Mesendoderm (in vitro differentiated cells): ENCODE measurements around the gene RASA4B.

Experiments
- DNase-seq: peaks from one replicate; pipeline ENCODE4 v3.0.0; 2013
- H2AK5ac ChIP-seq: 2 replicates; pipeline ENCODE4 v1.6.1; 2013; ENCODE audit warnings: low read length, inconsistent platforms
- H2BK120ac ChIP-seq: 2 replicates; pipeline ENCODE4 v1.6.1; 2013; ENCODE audit warnings: low read depth, mild to moderate bottlenecking, low read length, moderate library complexity, mixed read lengths
- H2BK15ac ChIP-seq: replicated peaks from 2 replicates; pipeline ENCODE4 v1.6.1; 2013; ENCODE audit warnings: low read depth, mild to moderate bottlenecking, moderate library complexity
- H2BK5ac ChIP-seq: 2 replicates; pipeline ENCODE4 v1.6.1; 2013; ENCODE audit warnings: low read length, inconsistent platforms
- H3K18ac ChIP-seq: 2 replicates; pipeline ENCODE4 v1.6.1; 2013; ENCODE audit warnings: mild to moderate bottlenecking, low read length, mixed read lengths
- H3K23ac ChIP-seq: one replicate; pipeline ENCODE4 v1.6.1; 2013; ENCODE audit warnings: low read length
- H3K27ac ChIP-seq: 2 replicates; pipeline ENCODE4 v1.5.1; 2013; ENCODE audit warnings: low read depth, mild to moderate bottlenecking, inconsistent platforms, low read length, moderate library complexity
- H3K27me3 ChIP-seq: 2 replicates; pipeline ENCODE4 v1.6.1; 2013; ENCODE audit warnings: low read length, control low read depth, mild to moderate bottlenecking, inconsistent platforms; ENCODE audit not compliant: insufficient read depth, poor library complexity
- H3K36me3 ChIP-seq: 2 replicates; pipeline ENCODE4 v1.6.1; 2013; ENCODE audit warnings: low read length, inconsistent platforms; ENCODE audit not compliant: control insufficient read depth, insufficient read depth
- H3K4ac ChIP-seq: one replicate; pipeline ENCODE4 v1.6.1; 2013; ENCODE audit warnings: low read depth, mild to moderate bottlenecking, low read length, moderate library complexity
- H3K4me1 ChIP-seq: 2 replicates; pipeline ENCODE4 v1.6.1; 2013; ENCODE audit warnings: low read depth, low read length, inconsistent platforms; ENCODE audit not compliant: control insufficient read depth
- H3K4me2 ChIP-seq: 2 replicates; pipeline ENCODE4 v1.6.1; 2013; ENCODE audit warnings: low read length
- H3K4me3 ChIP-seq: 2 replicates; pipeline ENCODE4 v1.5.1; 2013; ENCODE audit warnings: mild to moderate bottlenecking, low read length
- H3K56ac ChIP-seq: one replicate; pipeline ENCODE4 v1.6.1; 2013; ENCODE audit warnings: low read length
- H3K79me1 ChIP-seq: 2 replicates; pipeline ENCODE4 v1.6.1; 2013; ENCODE audit warnings: low read length, inconsistent platforms
- H3K79me2 ChIP-seq: 2 replicates; pipeline ENCODE4 v1.6.1; 2013; ENCODE audit warnings: mild to moderate bottlenecking, low read length; ENCODE audit not compliant: control insufficient read depth, insufficient read depth
- H3K9ac ChIP-seq: 2 replicates; pipeline ENCODE4 v1.6.1; 2013; ENCODE audit warnings: low read length, inconsistent platforms
- H4K5ac ChIP-seq: one replicate; pipeline ENCODE4 v1.6.1; 2013; ENCODE audit warnings: low read length
- H4K8ac ChIP-seq: one replicate; pipeline ENCODE4 v1.6.1; 2013; ENCODE audit warnings: low read depth, mild to moderate bottlenecking, control low read depth, low read length, moderate library complexity
- WGBS: extraction: QIAGEN DNeasy Blood & Tissue Kit; methylation state at CpG from one replicate; pipeline ENCODE4 v1.1.7; 2013; ENCODE audit warnings: low lambda C conversion rate, missing lambda C conversion rate; ENCODE audit not compliant: insufficient coverage; ENCODE audit errors: extremely low coverage; 5-methylcytosine and 5-hydroxymethylcytosine counted together

The RASA4B gene

GRCh38 chr7:102469351-102469971 is 48.1 kb downstream of the RASA4B start:
- Histone ChIP-seq H3K4me3 (no peak overlapping the region), H3K18ac (no peak overlapping the region)
- WGBS: no CpG with 5 or more reads among the region's 24 CpGs

GRCh38 chr7:102468478-102469350 is 48.9 kb downstream of the RASA4B start:
- H2BK15ac ChIP-seq: no peak overlapping the region
- peaks cover 5% of the 10 kb centered on the region for H3K79me2 ChIP-seq
- H3K36me3 ChIP-seq: peaks cover 5% of the 10 kb centered on the region
- H3K4ac ChIP-seq: no peak overlapping the region
- H3K4me2 ChIP-seq: no peak overlapping the region
- WGBS: no CpG with 5 or more reads among the region's 40 CpGs
- peaks cover 9% of the 10 kb centered on the region for H3K79me1 ChIP-seq
- no peak overlapping the region for H3K4me3 ChIP-seq
- no peaks in the 10 kb centered on the region for H3K4me1 ChIP-seq
- no peak overlapping the region for H3K23ac ChIP-seq
- H3K27me3 ChIP-seq: no peaks in the 10 kb centered on the region
- no peak overlapping the region for H4K8ac ChIP-seq
- no peak overlapping the region for H3K18ac ChIP-seq
- no peak for DNase-seq
- no peak overlapping the region for H3K27ac ChIP-seq
- no peak overlapping the region for H4K5ac ChIP-seq
- H2BK120ac ChIP-seq: no peak overlapping the region
- H3K56ac ChIP-seq: no peak overlapping the region
- H2AK5ac ChIP-seq: no peak overlapping the region
- H3K9ac ChIP-seq: no peak overlapping the region
- H2BK5ac ChIP-seq: no peak overlapping the region

More at GRCh38 chr7:102469351-102469971, 48.1 kb downstream of the RASA4B start:
- Histone ChIP-seq H3K79me2 (no peaks in the 10 kb centered on the region), H3K79me1 (peaks cover 3% of the 10 kb centered on the region), H3K4me1 (no peaks in the 10 kb centered on the region), H2BK5ac (no peak overlapping the region), H3K4ac (no peak overlapping the region), H3K23ac (no peak overlapping the region), H3K9ac (no peak overlapping the region), H2AK5ac (no peak overlapping the region), H2BK120ac (no peak overlapping the region), H3K27ac (no peak overlapping the region), H3K36me3 (peaks cover 5% of the 10 kb centered on the region), H3K4me2 (no peak overlapping the region), H3K27me3 (no peaks in the 10 kb centered on the region), H2BK15ac (no peak overlapping the region), H4K8ac (no peak overlapping the region), H4K5ac (no peak overlapping the region), H3K56ac (no peak overlapping the region)
- DNase-seq: no peak

- Histone ChIP-seq H4K8ac (no peak overlapping the region), H3K27ac (no peak overlapping the region), H2BK120ac (no peak overlapping the region), H3K4me2 (no peak overlapping the region), H3K79me2 (peaks cover 5% of the 10 kb centered on the region), H2BK5ac (no peak overlapping the region), H2BK15ac (no peak overlapping the region), H3K36me3 (peaks cover 5% of the 10 kb centered on the region), H3K9ac (no peak overlapping the region), H4K5ac (no peak overlapping the region), H3K56ac (no peak overlapping the region), H3K79me1 (peaks cover 12% of the 10 kb centered on the region), H3K18ac (no peak overlapping the region), H3K23ac (no peak overlapping the region), H3K4me3 (no peak overlapping the region), H3K4ac (no peak overlapping the region), H3K27me3 (no peaks in the 10 kb centered on the region), H3K4me1 (no peaks in the 10 kb centered on the region), H2AK5ac (no peak overlapping the region)
- WGBS: no CpG with 5 or more reads among the region's 24 CpGs
- DNase-seq: no peak
These were observed 49.7 kb downstream of the RASA4B start for GRCh38 chr7:102467581-102468477.

GRCh38 chr7:102466097-102466496 is 51.5 kb downstream of the RASA4B start:
- no peak overlapping the region for H3K27ac ChIP-seq
- no peak overlapping the region for H3K23ac ChIP-seq
- H3K56ac ChIP-seq: peak overlapping the region; percentile 1
- H2BK15ac ChIP-seq: no peak overlapping the region
- H3K27me3 ChIP-seq: no peaks in the 10 kb centered on the region
- H2BK120ac ChIP-seq: no peak overlapping the region
- no CpG with 5 or more reads among the region's 7 CpGs for WGBS
- no peaks in the 10 kb centered on the region for H3K36me3 ChIP-seq
- H3K79me2 ChIP-seq: peaks cover 5% of the 10 kb centered on the region
- H2BK5ac ChIP-seq: no peak overlapping the region
- H3K4me2 ChIP-seq: no peak overlapping the region
- no peak overlapping the region for H3K9ac ChIP-seq
- no peak overlapping the region for H4K5ac ChIP-seq
- H4K8ac ChIP-seq: no peak overlapping the region
- H3K4ac ChIP-seq: no peak overlapping the region
- H3K4me1 ChIP-seq: no peaks in the 10 kb centered on the region
- H3K79me1 ChIP-seq: peaks cover 12% of the 10 kb centered on the region
- DNase-seq: no peak
- no peak overlapping the region for H3K4me3 ChIP-seq
- H2AK5ac ChIP-seq: no peak overlapping the region
- no peak overlapping the region for H3K18ac ChIP-seq

DNA sequence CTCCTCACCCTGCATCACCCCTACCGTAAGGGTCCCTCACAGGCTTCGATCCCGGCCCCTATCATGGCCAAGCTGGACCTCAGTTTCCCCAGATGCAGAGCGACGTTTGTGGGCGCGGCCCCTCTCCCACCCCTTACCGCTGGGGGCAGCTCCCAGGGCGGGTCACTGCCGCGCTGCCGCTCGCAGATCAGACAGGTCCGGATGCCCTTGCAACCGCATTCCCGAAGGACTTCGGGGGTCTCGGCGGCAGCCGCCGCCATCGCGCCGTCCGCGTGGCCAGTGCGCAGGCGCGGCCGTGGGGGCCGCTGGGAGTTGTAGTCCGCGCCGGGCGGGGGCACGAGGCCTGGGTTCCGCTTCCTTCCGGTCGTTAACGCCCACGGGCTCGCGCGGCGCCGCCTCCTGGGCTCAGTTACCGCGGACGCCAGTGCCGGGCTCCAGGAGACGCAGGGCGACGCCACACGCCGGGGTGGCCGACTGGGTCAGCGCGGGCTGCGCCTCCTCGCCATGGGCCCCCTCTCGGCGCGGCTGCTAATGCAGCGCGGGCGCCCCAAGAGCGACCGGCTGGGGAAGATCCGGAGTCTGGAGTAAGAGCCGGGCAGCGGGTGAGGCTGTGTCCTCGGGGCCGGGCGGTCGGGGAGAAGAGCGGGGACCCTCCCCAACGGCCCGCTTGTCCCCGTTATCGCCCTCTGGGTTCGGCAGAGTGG is 52.8 kb downstream of the RASA4B start, which contains the start of the genes ALKBH4 and LRWD1:
ALKBH4 (minus strand) TSS at position 287 of the 704 bp plus-strand sequence; CDS start at position 260, 27 bp downstream.
LRWD1 (plus strand) TSS at position 408 of the 704 bp plus-strand sequence; CDS start at position 505, 97 bp downstream.
- peak; percentile 89 for DNase-seq
- H4K5ac ChIP-seq: no peak within 1 kb of the TSS
- no peaks in the 10 kb centered on the region for H3K27me3 ChIP-seq
- no peak within 1 kb of the TSS for H2BK120ac ChIP-seq
- no peaks in the 10 kb centered on the region for H3K36me3 ChIP-seq
- peaks cover 12% of the 10 kb centered on the region for H3K79me1 ChIP-seq
- no CpG with 5 or more reads among the region's 81 CpGs for WGBS
- peak within 1 kb of the TSS; percentile 80 for H3K23ac ChIP-seq
- no peaks in the 10 kb centered on the region for H3K4me1 ChIP-seq
- peaks cover 5% of the 10 kb centered on the region for H3K79me2 ChIP-seq
- H4K8ac ChIP-seq: no peak within 1 kb of the TSS
- H2AK5ac ChIP-seq: peak within 1 kb of the TSS; percentile 98
- no peak within 1 kb of the TSS for H3K27ac ChIP-seq
- H3K4me3 ChIP-seq: peak within 1 kb of the TSS; percentile 100
- peak within 1 kb of the TSS; percentile 100 for H3K9ac ChIP-seq
- H2BK5ac ChIP-seq: peak within 1 kb of the TSS; percentile 90
- H3K4me2 ChIP-seq: peak within 1 kb of the TSS; percentile 95
- H3K18ac ChIP-seq: peak within 1 kb of the TSS; percentile 52
- peak within 1 kb of the TSS; percentile 99 for H3K56ac ChIP-seq
- no peak within 1 kb of the TSS for H3K4ac ChIP-seq
- H2BK15ac ChIP-seq: no peak within 1 kb of the TSS
